ENCODE measurements around the gene MCAM. TPM values are rescaled to one million over a fixed set of nuclear protein-coding genes. Genes with fewer than 3 reads are reported as not detected.

MCAM gene
- total RNA-seq, 3 donors from 2014 or later (not counting 1 experiment from before 2014, with no cell fraction given), result 0.11 to 2.0 (median 0.19) TPM

- Mint-ChIP-seq H3K27ac (no peak overlapping the region), H3K36me3 (peaks cover 25% of the 10 kb centered on the region), H3K27me3 (ENCODE audit: low read depth in 2 of 2) (no peaks in the 10 kb centered on the region), H3K4me3 (no peak overlapping the region), H3K4me1 (no peaks in the 10 kb centered on the region), H3K9me3 (no peaks in the 10 kb centered on the region)
- no peak overlapping the region for H3K4me3 ChIP-seq (ENCODE audit: low read length)
- no peaks in the 10 kb centered on the region for H3K9me3 ChIP-seq (ENCODE audit: control insufficient read depth, insufficient read depth, low read length)
- ATAC-seq, result no peak
- WGBS (ENCODE audit: insufficient coverage), result 100% methylated on average over 2 of the region's 3 CpGs
- H3K36me3 ChIP-seq (ENCODE audit: control insufficient read depth, insufficient read depth, low read length), result peaks cover 78% of the 10 kb centered on the region
- no peaks in the 10 kb centered on the region for H3K27me3 ChIP-seq (ENCODE audit: control insufficient read depth, insufficient read depth, low read length)
- no peak overlapping the region for H3K27ac ChIP-seq (ENCODE audit: low read length)
- H3K4me1 ChIP-seq (ENCODE audit: control insufficient read depth, insufficient read depth, low read length), result no peaks in the 10 kb centered on the region
- TF ChIP-seq, protein P1, sequence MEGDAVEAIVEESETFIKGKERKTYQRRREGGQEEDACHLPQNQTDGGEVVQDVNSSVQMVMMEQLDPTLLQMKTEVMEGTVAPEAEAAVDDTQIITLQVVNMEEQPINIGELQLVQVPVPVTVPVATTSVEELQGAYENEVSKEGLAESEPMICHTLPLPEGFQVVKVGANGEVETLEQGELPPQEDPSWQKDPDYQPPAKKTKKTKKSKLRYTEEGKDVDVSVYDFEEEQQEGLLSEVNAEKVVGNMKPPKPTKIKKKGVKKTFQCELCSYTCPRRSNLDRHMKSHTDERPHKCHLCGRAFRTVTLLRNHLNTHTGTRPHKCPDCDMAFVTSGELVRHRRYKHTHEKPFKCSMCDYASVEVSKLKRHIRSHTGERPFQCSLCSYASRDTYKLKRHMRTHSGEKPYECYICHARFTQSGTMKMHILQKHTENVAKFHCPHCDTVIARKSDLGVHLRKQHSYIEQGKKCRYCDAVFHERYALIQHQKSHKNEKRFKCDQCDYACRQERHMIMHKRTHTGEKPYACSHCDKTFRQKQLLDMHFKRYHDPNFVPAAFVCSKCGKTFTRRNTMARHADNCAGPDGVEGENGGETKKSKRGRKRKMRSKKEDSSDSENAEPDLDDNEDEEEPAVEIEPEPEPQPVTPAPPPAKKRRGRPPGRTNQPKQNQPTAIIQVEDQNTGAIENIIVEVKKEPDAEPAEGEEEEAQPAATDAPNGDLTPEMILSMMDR (IDR thresholded peaks at IDR 0.05), result no peak
- no peak for DNase-seq
- intact Hi-C loops (cut with micrococcal nuclease), result no loop called here
Observed at GRCh38 chr11:119300198-119300964, 16.5 kb downstream of the MCAM start.

DNA sequence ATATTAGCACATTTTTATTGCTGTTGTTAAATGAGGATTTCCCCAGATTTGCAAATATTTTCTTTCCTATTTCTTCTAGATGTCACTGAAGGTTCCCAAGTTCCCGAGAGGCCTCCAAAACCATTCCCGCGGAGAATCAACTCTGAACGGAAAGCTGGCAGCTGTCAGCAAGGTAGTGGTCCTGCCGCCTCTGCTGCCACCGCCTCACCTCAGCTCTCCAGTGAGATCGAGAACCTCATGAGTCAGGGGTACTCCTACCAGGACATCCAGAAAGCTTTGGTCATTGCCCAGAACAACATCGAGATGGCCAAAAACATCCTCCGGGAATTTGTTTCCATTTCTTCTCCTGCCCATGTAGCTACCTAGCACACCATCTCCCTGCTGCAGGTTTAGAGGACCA lies 17.5 kb downstream of the MCAM start:
- H3K4me3 Mint-ChIP-seq, result no peak overlapping the region
- H3K27me3 ChIP-seq (ENCODE audit: control insufficient read depth, insufficient read depth, low read length), result no peaks in the 10 kb centered on the region
- H3K4me1 Mint-ChIP-seq, result no peaks in the 10 kb centered on the region
- DNase-seq, result no peak
- H3K9me3 ChIP-seq (ENCODE audit: control insufficient read depth, insufficient read depth, low read length), result no peaks in the 10 kb centered on the region
- intact Hi-C loops (cut with micrococcal nuclease), result no loop called here
- no peak overlapping the region for H3K27ac Mint-ChIP-seq
- no peak overlapping the region for H3K27ac ChIP-seq (ENCODE audit: low read length)
- H3K9me3 Mint-ChIP-seq, result no peaks in the 10 kb centered on the region
- no peaks in the 10 kb centered on the region for H3K4me1 ChIP-seq (ENCODE audit: control insufficient read depth, insufficient read depth, low read length)
- TF ChIP-seq, protein P1 (IDR thresholded peaks at IDR 0.05), result no peak
- ATAC-seq, result no peak
- WGBS (ENCODE audit: insufficient coverage), result over 99% methylated on average over 9 of the region's 9 CpGs
- H3K36me3 Mint-ChIP-seq, result peaks cover 22% of the 10 kb centered on the region
- no peak overlapping the region for H3K4me3 ChIP-seq (ENCODE audit: low read length)
- no peaks in the 10 kb centered on the region for H3K27me3 Mint-ChIP-seq (ENCODE audit: low read depth in 2 of 2)
- peaks cover 75% of the 10 kb centered on the region for H3K36me3 ChIP-seq (ENCODE audit: control insufficient read depth, insufficient read depth, low read length)

DNA sequence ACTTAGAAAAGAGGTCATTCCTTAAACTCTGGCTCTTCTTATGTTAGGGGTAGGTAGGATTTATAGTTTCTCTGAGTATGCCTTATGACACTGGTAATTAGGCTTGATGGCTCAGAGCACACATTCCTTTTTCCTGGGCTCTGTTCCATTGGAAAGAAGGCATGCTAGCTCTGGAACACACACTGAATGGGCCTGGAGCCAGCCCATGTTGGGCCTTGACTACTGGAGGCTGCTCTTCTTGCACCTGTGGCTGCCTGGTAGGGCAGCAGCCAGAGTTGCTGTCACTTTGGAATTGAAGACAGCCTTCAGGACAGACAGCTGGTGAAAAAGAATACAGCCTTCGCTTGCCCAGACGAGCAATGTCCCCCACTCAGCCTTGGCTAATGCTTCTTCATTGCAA lies 18.2 kb downstream of the MCAM start:
- Mint-ChIP-seq H3K36me3 (peaks cover 20% of the 10 kb centered on the region), H3K9me3 (no peaks in the 10 kb centered on the region), H3K4me3 (no peak overlapping the region), H3K4me1 (no peaks in the 10 kb centered on the region), H3K27me3 (ENCODE audit: low read depth in 2 of 2) (no peaks in the 10 kb centered on the region), H3K27ac (no peak overlapping the region)
- peaks cover 69% of the 10 kb centered on the region for H3K36me3 ChIP-seq (ENCODE audit: control insufficient read depth, insufficient read depth, low read length)
- 94% methylated on average over 2 of the region's 2 CpGs for WGBS (ENCODE audit: insufficient coverage)
- H3K9me3 ChIP-seq (ENCODE audit: control insufficient read depth, insufficient read depth, low read length), result no peaks in the 10 kb centered on the region
- intact Hi-C loops (cut with micrococcal nuclease), result no loop called here
- ATAC-seq, result no peak
- no peak for DNase-seq
- no peak overlapping the region for H3K4me3 ChIP-seq (ENCODE audit: low read length)
- no peak overlapping the region for H3K27ac ChIP-seq (ENCODE audit: low read length)
- H3K27me3 ChIP-seq (ENCODE audit: control insufficient read depth, insufficient read depth, low read length), result no peaks in the 10 kb centered on the region
- TF ChIP-seq, protein P1 (IDR thresholded peaks at IDR 0.05), result no peak
- H3K4me1 ChIP-seq (ENCODE audit: control insufficient read depth, insufficient read depth, low read length), result no peaks in the 10 kb centered on the region

DNA sequence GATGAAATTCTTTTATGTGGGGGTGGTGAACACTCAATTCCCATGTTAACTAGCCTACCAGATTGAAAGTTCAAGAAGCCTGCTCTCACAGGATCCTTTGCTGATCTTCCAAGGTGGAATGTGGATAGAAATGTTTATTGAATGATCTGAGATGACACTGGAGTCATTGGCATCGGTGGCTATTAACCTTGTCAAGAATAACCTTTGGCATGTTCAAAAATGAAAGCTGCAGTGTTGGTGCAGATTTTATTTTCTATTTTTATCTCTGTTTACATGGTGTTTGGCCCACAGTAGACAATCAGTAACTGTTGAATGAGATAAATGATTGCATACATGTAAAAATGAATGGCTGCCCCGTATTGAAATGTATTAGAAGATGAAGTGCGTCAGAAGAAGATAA lies 19.0 kb downstream of the MCAM start:
- Mint-ChIP-seq H3K9me3 (no peaks in the 10 kb centered on the region), H3K36me3 (peaks cover 12% of the 10 kb centered on the region), H3K27ac (no peak overlapping the region), H3K4me1 (no peaks in the 10 kb centered on the region), H3K27me3 (ENCODE audit: low read depth in 2 of 2) (no peaks in the 10 kb centered on the region), H3K4me3 (no peak overlapping the region)
- no peak for ATAC-seq
- H3K27me3 ChIP-seq (ENCODE audit: control insufficient read depth, insufficient read depth, low read length), result no peaks in the 10 kb centered on the region
- no peak overlapping the region for H3K4me3 ChIP-seq (ENCODE audit: low read length)
- 98% methylated on average over 3 of the region's 3 CpGs for WGBS (ENCODE audit: insufficient coverage)
- H3K9me3 ChIP-seq (ENCODE audit: control insufficient read depth, insufficient read depth, low read length), result no peaks in the 10 kb centered on the region
- peaks cover 62% of the 10 kb centered on the region for H3K36me3 ChIP-seq (ENCODE audit: control insufficient read depth, insufficient read depth, low read length)
- intact Hi-C loops (cut with micrococcal nuclease), result no loop called here
- TF ChIP-seq, protein P1 (IDR thresholded peaks at IDR 0.05), result no peak
- no peaks in the 10 kb centered on the region for H3K4me1 ChIP-seq (ENCODE audit: control insufficient read depth, insufficient read depth, low read length)
- H3K27ac ChIP-seq (ENCODE audit: low read length), result no peak overlapping the region
- no peak for DNase-seq

Data from natural killer cell (primary cell).